OCI-LY7 (cell line): ENCODE data around the gene CTDSPL.

Experiments used
- EZH2phosphoT487 ChIP-seq: fragments of 200-600 bp; sonication (generic); IDR thresholded peaks from 2 replicates; pipeline ENCODE4 v1.6.1; 2018; ENCODE audit warnings: low read depth, borderline replicate concordance, mild to moderate bottlenecking, mixed run types, antibody characterized with exemption, low read length, moderate library complexity, mixed read lengths
- TF ChIP-seq, protein P1 (sequence below): fragments of 200-600 bp; sonication (generic); conservative IDR thresholded peaks from 2 replicates; pipeline ENCODE4 v1.5.1; 2014; ENCODE audit warnings: mild to moderate bottlenecking, antibody characterized with exemption, low read length, moderate library complexity, mixed read lengths

GRCh38 chr3:37982331-37982730, 120.7 kb downstream of the CTDSPL start:
- TF ChIP-seq, protein P1, sequence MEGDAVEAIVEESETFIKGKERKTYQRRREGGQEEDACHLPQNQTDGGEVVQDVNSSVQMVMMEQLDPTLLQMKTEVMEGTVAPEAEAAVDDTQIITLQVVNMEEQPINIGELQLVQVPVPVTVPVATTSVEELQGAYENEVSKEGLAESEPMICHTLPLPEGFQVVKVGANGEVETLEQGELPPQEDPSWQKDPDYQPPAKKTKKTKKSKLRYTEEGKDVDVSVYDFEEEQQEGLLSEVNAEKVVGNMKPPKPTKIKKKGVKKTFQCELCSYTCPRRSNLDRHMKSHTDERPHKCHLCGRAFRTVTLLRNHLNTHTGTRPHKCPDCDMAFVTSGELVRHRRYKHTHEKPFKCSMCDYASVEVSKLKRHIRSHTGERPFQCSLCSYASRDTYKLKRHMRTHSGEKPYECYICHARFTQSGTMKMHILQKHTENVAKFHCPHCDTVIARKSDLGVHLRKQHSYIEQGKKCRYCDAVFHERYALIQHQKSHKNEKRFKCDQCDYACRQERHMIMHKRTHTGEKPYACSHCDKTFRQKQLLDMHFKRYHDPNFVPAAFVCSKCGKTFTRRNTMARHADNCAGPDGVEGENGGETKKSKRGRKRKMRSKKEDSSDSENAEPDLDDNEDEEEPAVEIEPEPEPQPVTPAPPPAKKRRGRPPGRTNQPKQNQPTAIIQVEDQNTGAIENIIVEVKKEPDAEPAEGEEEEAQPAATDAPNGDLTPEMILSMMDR: no peak
- TF ChIP-seq EZH2phosphoT487: no peak
